IPS-20b (cell line): ENCODE measurements around the gene TEX48.

Experiments used
- H3K27ac ChIP-seq: one replicate; pipeline ENCODE4 v1.5.1; 2013; ENCODE audit warnings: low read length
- H3K27me3 ChIP-seq: 2 replicates; pipeline ENCODE4 v1.6.1; 2013; ENCODE audit warnings: mild to moderate bottlenecking, low read length, inconsistent platforms; ENCODE audit not compliant: insufficient read depth
- H3K36me3 ChIP-seq: 2 replicates; pipeline ENCODE4 v1.6.1; 2013; ENCODE audit warnings: low read depth, mild to moderate bottlenecking, inconsistent platforms, low read length, moderate library complexity; ENCODE audit not compliant: insufficient read depth
- H3K4me1 ChIP-seq: 2 replicates; pipeline ENCODE4 v1.6.1; 2013; ENCODE audit warnings: mild to moderate bottlenecking, control low read depth, inconsistent platforms, low read length, moderate library complexity; ENCODE audit not compliant: insufficient read depth
- H3K4me3 ChIP-seq: 2 replicates; pipeline ENCODE4 v1.5.1; 2013; ENCODE audit warnings: mild to moderate bottlenecking, low read length, inconsistent platforms
- H3K9ac ChIP-seq: 2 replicates; pipeline ENCODE4 v1.6.1; 2013; ENCODE audit warnings: low read depth, mild to moderate bottlenecking, inconsistent platforms, low read length, moderate library complexity
- H3K9me3 ChIP-seq: 2 replicates; pipeline ENCODE4 v1.6.1; 2013; ENCODE audit warnings: mild to moderate bottlenecking, low read depth, low read length, inconsistent platforms; ENCODE audit not compliant: insufficient read depth

The TEX48 gene

GRCh38 chr9:114633438-114634089, 48.4 kb downstream of the TEX48 start:
- no peak overlapping the region for H3K9ac ChIP-seq
- H3K9me3 ChIP-seq: no peaks in the 10 kb centered on the region
- no peak overlapping the region for H3K27ac ChIP-seq
- no peaks in the 10 kb centered on the region for H3K4me1 ChIP-seq
- H3K4me3 ChIP-seq: no peak overlapping the region
- no peaks in the 10 kb centered on the region for H3K27me3 ChIP-seq
- H3K36me3 ChIP-seq: peaks cover 33% of the 10 kb centered on the region; the same call in 1 of the 2 replicates

GRCh38 chr9:114631166-114631565, 50.8 kb downstream of the TEX48 start:
- no peak overlapping the region for H3K27ac ChIP-seq
- H3K4me1 ChIP-seq: no peaks in the 10 kb centered on the region
- no peak overlapping the region for H3K9ac ChIP-seq
- peaks cover 32% of the 10 kb centered on the region; the same call in 1 of the 2 replicates for H3K36me3 ChIP-seq
- no peaks in the 10 kb centered on the region for H3K9me3 ChIP-seq
- no peak overlapping the region for H3K4me3 ChIP-seq
- no peaks in the 10 kb centered on the region for H3K27me3 ChIP-seq

- H3K27me3 ChIP-seq: no peaks in the 10 kb centered on the region
- peaks cover 31% of the 10 kb centered on the region; the same call in 1 of the 2 replicates for H3K36me3 ChIP-seq
- H3K9ac ChIP-seq: no peak overlapping the region
- no peaks in the 10 kb centered on the region for H3K9me3 ChIP-seq
- H3K4me1 ChIP-seq: no peaks in the 10 kb centered on the region
- no peak overlapping the region for H3K27ac ChIP-seq
- no peak overlapping the region for H3K4me3 ChIP-seq
Observed at GRCh38 chr9:114629563-114630090, 52.4 kb downstream of the TEX48 start.

GRCh38 chr9:114627553-114627952, 54.4 kb downstream of the TEX48 start:
- H3K9ac ChIP-seq: no peak overlapping the region
- no peak overlapping the region for H3K27ac ChIP-seq
- H3K27me3 ChIP-seq: no peaks in the 10 kb centered on the region
- no peaks in the 10 kb centered on the region for H3K4me1 ChIP-seq
- no peak overlapping the region for H3K4me3 ChIP-seq
- no peaks in the 10 kb centered on the region for H3K9me3 ChIP-seq
- peaks cover 17% of the 10 kb centered on the region; the same call in 1 of the 2 replicates for H3K36me3 ChIP-seq

GRCh38 chr9:114626415-114627020, 55.5 kb downstream of the TEX48 start:
- Histone ChIP-seq H3K9me3 (no peaks in the 10 kb centered on the region), H3K9ac (no peak overlapping the region), H3K36me3 (peaks cover 11% of the 10 kb centered on the region; the same call in 1 of the 2 replicates), H3K4me3 (no peak overlapping the region), H3K27ac (no peak overlapping the region), H3K4me1 (no peaks in the 10 kb centered on the region), H3K27me3 (no peaks in the 10 kb centered on the region)

GRCh38 chr9:114624677-114625076, 57.3 kb downstream of the TEX48 start:
- Histone ChIP-seq H3K4me1 (no peaks in the 10 kb centered on the region), H3K9me3 (no peaks in the 10 kb centered on the region), H3K9ac (no peak overlapping the region), H3K4me3 (no peak overlapping the region), H3K27ac (no peak overlapping the region), H3K36me3 (peaks cover 9% of the 10 kb centered on the region; the same call in 1 of the 2 replicates), H3K27me3 (no peaks in the 10 kb centered on the region)

GRCh38 chr9:114621975-114622609, 59.9 kb downstream of the TEX48 start:
- no peaks in the 10 kb centered on the region for H3K36me3 ChIP-seq

GRCh38 chr9:114621561-114621960, 60.4 kb downstream of the TEX48 start:
- Histone ChIP-seq H3K4me1 (no peaks in the 10 kb centered on the region), H3K36me3 (no peaks in the 10 kb centered on the region), H3K27ac (no peak overlapping the region), H3K27me3 (no peaks in the 10 kb centered on the region), H3K4me3 (no peak overlapping the region), H3K9ac (no peak overlapping the region), H3K9me3 (no peaks in the 10 kb centered on the region)

More at GRCh38 chr9:114621975-114622609, 59.9 kb downstream of the TEX48 start:
- H3K27me3 ChIP-seq: no peaks in the 10 kb centered on the region
- H3K9ac ChIP-seq: no peak overlapping the region
- H3K27ac ChIP-seq: no peak overlapping the region
- no peaks in the 10 kb centered on the region for H3K4me1 ChIP-seq
- H3K9me3 ChIP-seq: no peaks in the 10 kb centered on the region
- no peak overlapping the region for H3K4me3 ChIP-seq

GRCh38 chr9:114619191-114619761, 62.7 kb downstream of the TEX48 start:
- H3K36me3 ChIP-seq: no peaks in the 10 kb centered on the region
- no peaks in the 10 kb centered on the region for H3K4me1 ChIP-seq
- H3K9me3 ChIP-seq: no peaks in the 10 kb centered on the region
- H3K9ac ChIP-seq: no peak overlapping the region
- H3K4me3 ChIP-seq: no peak overlapping the region
- H3K27ac ChIP-seq: no peak overlapping the region
- H3K27me3 ChIP-seq: no peaks in the 10 kb centered on the region

- Histone ChIP-seq H3K9ac (no peak overlapping the region), H3K27me3 (0 out of 2 replicates have a peak, but pooled peaks cover 5% of the 10 kb centered on the region), H3K4me3 (no peak overlapping the region), H3K36me3 (no peaks in the 10 kb centered on the region), H3K27ac (no peak overlapping the region), H3K4me1 (peaks cover 14% of the 10 kb centered on the region; the same call in 1 of the 2 replicates), H3K9me3 (no peaks in the 10 kb centered on the region)
Observed at GRCh38 chr9:114616684-114617520, 65.1 kb downstream of the TEX48 start.
